ENCODE measurements around the gene PDLIM4.
A peak's percentile ranks its signal among the peaks of the same experiment; 100 is the strongest.

PDLIM4 gene

GRCh38 chr5:132219981-132220380 is 37.5 kb upstream of the PDLIM4 start:
- Histone ChIP-seq H3K9me3 (ENCODE audit: control insufficient read depth in 1 of 2, low read length in 2 of 2) (no peaks in the 10 kb centered on the region), H3K27me3 (ENCODE audit: low read depth, low read length) (no peaks in the 10 kb centered on the region), H3K4me3 (ENCODE audit: low read depth in 1 of 2, low read length in 2 of 2) (no peak overlapping the region), H3K36me3 (ENCODE audit: control insufficient read depth in 1 of 2, insufficient read depth in 2 of 2, low read length in 2 of 2) (peaks cover 11 to 19% of the 10 kb centered on the region in 2 donors), H3K4me1 (ENCODE audit: control insufficient read depth in 1 of 2, insufficient read depth in 2 of 2, low read length in 2 of 2) (peaks cover 8 to 44% of the 10 kb centered on the region in 2 donors), H3K27ac (ENCODE audit: low read length) (no peak overlapping the region)

DNA sequence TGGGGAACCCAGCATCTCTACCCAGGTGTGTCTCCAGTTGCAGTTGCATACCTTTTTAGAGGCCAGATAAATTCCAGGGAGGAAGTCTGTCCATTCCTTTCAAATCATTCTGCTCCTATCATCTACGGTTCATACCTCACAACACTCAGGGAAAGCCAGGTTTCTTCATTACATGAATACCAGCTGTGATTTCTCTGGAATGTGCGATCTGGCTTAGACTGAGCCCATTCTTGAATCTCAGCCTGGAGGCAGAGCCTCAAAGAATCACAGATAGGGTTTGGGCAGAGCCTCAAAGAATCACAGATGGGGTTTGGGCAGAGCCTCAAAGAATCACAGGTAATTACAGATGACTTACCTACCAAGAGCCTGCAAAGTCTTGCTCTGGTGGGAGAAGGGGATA is 37.0 kb upstream of the PDLIM4 start:
- H3K27ac ChIP-seq (ENCODE audit: low read length): no peak overlapping the region
- no peaks in the 10 kb centered on the region for H3K9me3 ChIP-seq (ENCODE audit: control insufficient read depth in 1 of 2, low read length in 2 of 2)
- no peaks in the 10 kb centered on the region for H3K27me3 ChIP-seq (ENCODE audit: low read depth, low read length)
- H3K36me3 ChIP-seq (ENCODE audit: control insufficient read depth in 1 of 2, insufficient read depth in 2 of 2, low read length in 2 of 2): peaks cover 11 to 19% of the 10 kb centered on the region in 2 donors
- no peak overlapping the region for H3K4me3 ChIP-seq (ENCODE audit: low read depth in 1 of 2, low read length in 2 of 2)
- H3K4me1 ChIP-seq (ENCODE audit: control insufficient read depth in 1 of 2, insufficient read depth in 2 of 2, low read length in 2 of 2): peaks cover 13 to 45% of the 10 kb centered on the region in 2 donors

DNA sequence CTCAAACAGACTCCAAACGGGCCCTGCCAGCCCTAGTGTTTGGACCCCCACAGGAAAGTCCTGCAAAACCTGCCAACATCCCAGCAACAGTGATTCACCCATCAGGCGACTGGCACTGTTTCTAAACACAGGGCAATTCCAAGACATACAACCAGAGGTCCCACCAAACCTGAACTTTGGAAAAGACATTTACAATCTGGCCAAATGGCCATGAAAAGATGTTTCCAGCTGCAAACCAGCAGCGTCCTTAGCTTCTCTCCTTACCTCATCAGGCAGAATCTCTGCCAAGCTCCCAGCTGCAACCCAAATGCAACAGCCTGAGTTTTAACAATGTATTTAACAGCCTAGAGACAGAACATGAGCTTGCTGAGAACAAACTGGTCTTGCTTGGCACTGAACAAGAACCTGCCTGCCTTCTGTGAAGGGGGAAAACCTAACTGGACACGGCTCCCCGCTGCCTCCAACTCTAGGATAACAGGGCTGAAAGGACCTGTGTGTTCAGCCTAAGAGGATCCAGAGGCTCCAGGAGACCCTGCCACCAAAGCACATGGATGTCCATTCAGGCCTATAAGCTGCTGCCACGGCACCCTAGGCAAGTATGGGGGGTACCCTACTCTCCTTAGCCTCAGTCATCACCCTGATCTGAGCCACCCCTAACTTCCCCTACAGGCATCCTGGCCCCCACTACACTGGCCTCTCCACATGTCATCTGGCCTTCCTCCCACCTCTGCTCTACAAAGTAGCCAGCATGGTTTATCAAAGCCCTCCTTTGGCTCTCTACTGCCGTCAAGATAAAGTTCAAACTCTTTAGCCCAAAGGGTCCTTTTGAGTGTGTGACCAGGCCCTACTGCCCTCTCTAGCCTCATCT is 35.5 kb upstream of the PDLIM4 start:
- Histone ChIP-seq H3K4me1 (ENCODE audit: control insufficient read depth in 1 of 2, insufficient read depth in 2 of 2, low read length in 2 of 2) (peaks cover 20 to 60% of the 10 kb centered on the region in 2 donors), H3K9me3 (ENCODE audit: control insufficient read depth in 1 of 2, low read length in 2 of 2) (no peaks in the 10 kb centered on the region), H3K27me3 (ENCODE audit: low read depth, low read length) (no peaks in the 10 kb centered on the region), H3K27ac (ENCODE audit: low read length) (peak overlapping the region; percentile 54), H3K4me3 (ENCODE audit: low read depth in 1 of 2, low read length in 2 of 2) (no peak overlapping the region), H3K36me3 (ENCODE audit: control insufficient read depth in 1 of 2, insufficient read depth in 2 of 2, low read length in 2 of 2) (peaks cover 9 to 16% of the 10 kb centered on the region in 2 donors)

DNA sequence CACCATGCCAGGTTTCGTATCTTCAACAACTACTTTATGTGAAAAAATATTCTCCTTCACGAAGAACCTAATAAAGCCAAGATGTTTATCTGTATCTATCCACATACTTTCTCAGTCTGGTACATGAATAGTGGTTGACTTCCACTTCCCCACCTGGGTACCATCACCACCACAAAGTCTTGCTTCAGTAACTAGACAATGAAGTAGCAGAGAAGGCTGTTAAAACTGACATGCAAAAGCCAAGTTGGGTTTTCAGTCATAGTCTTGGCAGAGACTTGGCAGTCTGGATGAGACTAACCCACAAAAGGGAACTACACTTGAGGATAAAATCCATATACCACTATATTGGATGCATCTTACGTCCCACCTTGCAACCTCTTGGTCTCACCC is 34.9 kb upstream of the PDLIM4 start:
- Histone ChIP-seq H3K4me1 (ENCODE audit: control insufficient read depth in 1 of 2, insufficient read depth in 2 of 2, low read length in 2 of 2) (peaks cover 20 to 63% of the 10 kb centered on the region in 2 donors), H3K27ac (ENCODE audit: low read length) (peak overlapping the region; percentile 54), H3K4me3 (ENCODE audit: low read depth in 1 of 2, low read length in 2 of 2) (no peak overlapping the region)

DNA sequence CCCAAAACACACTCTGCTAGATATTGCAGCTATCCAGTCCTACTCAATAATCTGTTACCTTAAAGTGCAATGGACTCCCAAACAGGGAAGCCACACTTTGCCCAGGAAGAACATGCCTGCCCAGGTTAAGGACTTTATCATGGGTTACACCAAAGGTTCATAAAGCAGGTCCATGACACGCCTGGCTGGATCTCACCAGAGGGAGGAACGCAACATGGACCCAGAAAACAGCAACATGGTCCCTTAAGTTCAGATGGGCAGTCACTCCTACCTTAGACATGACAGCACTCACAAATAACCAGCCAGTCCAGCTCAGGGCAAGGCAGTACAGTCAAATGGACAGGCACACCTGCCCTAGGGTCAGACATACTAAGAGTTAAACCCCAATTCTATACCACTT is 33.6 kb upstream of the PDLIM4 start:
- Histone ChIP-seq H3K27ac (ENCODE audit: low read length) (peak overlapping the region; percentile 47), H3K36me3 (ENCODE audit: control insufficient read depth in 1 of 2, insufficient read depth in 2 of 2, low read length in 2 of 2) (no peaks in the 10 kb centered on the region), H3K9me3 (ENCODE audit: control insufficient read depth in 1 of 2, low read length in 2 of 2) (no peaks in the 10 kb centered on the region), H3K4me1 (ENCODE audit: control insufficient read depth in 1 of 2, insufficient read depth in 2 of 2, low read length in 2 of 2) (peaks cover 20 to 66% of the 10 kb centered on the region in 2 donors), H3K4me3 (ENCODE audit: low read depth in 1 of 2, low read length in 2 of 2) (no peak overlapping the region), H3K27me3 (ENCODE audit: low read depth, low read length) (no peaks in the 10 kb centered on the region)

More for the DNA sequence above, 34.9 kb upstream of the PDLIM4 start:
- Histone ChIP-seq H3K36me3 (ENCODE audit: control insufficient read depth in 1 of 2, insufficient read depth in 2 of 2, low read length in 2 of 2) (peaks cover 3 to 10% of the 10 kb centered on the region in 2 donors), H3K9me3 (ENCODE audit: control insufficient read depth in 1 of 2, low read length in 2 of 2) (no peaks in the 10 kb centered on the region), H3K27me3 (ENCODE audit: low read depth, low read length) (no peaks in the 10 kb centered on the region)

DNA sequence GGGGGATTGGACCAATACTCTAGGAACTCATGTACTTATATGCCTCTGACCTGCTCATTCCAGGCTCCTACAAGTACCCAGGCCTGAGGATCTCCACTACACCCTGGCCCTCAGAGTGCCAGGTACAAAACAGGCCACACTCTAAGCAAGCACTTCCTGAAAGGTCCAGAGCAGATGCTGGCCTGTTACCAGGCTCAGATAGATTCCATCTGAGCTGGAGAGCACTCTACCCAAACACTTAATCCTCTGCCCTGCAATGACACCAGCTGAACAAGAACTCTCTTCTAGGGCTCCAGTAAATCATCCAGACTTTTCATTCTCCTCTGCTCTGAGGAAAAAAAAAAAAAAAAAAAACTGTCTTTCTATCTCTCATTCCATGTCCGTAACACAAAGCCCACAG is 32.8 kb upstream of the PDLIM4 start:
- Histone ChIP-seq H3K9me3 (ENCODE audit: control insufficient read depth in 1 of 2, low read length in 2 of 2) (no peaks in the 10 kb centered on the region), H3K27me3 (ENCODE audit: low read depth, low read length) (no peaks in the 10 kb centered on the region), H3K4me3 (ENCODE audit: low read depth in 1 of 2, low read length in 2 of 2) (no peak overlapping the region), H3K36me3 (ENCODE audit: control insufficient read depth in 1 of 2, insufficient read depth in 2 of 2, low read length in 2 of 2) (no peaks in the 10 kb centered on the region), H3K4me1 (ENCODE audit: control insufficient read depth in 1 of 2, insufficient read depth in 2 of 2, low read length in 2 of 2) (peaks cover 20 to 66% of the 10 kb centered on the region in 2 donors), H3K27ac (ENCODE audit: low read length) (peak overlapping the region; percentile 47)

DNA sequence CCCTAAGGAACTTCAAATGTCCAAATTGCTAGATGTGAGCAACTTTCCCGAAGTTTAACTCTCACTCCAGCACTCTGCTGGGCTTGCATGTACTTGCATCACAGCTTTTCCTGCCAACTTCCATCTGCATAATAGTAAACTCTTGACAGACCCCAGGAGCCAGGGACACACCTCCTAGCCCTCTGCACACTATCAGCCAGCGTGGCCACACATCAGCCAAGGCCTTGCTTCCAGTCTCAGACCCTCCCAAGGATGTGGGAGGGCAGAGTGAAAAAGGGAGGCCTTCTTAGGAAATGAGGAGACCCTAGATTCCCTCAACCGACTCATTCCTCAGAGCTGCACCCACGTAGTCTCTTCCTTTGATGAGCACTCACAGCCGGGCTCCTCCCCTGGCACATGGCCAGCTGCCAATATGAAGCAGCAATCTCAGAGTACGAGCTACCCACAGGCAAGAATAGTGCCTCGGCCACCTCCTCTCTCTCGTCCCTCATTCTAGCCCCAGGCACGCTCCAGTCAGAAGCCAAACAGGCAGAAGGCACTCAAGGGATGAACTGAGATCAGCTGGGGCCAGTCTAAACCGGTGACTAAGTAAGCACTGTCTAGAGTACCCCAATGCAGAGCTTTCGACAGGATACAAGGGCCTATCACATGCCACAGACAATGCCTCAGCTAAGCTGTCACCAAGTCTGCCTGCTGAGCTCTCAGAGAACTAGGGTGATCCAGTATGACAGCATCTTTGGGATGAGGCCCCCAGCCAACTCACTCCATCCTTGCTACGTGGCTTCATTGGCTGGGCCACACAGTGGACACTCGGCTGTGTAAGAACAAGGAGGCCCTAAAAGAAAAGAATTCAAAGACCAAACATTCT is 32.1 kb upstream of the PDLIM4 start:
- H3K27me3 ChIP-seq (ENCODE audit: low read depth, low read length): no peaks in the 10 kb centered on the region
- peaks cover 20 to 66% of the 10 kb centered on the region in 2 donors for H3K4me1 ChIP-seq (ENCODE audit: control insufficient read depth in 1 of 2, insufficient read depth in 2 of 2, low read length in 2 of 2)
- H3K36me3 ChIP-seq (ENCODE audit: control insufficient read depth in 1 of 2, insufficient read depth in 2 of 2, low read length in 2 of 2): no peaks in the 10 kb centered on the region
- H3K9me3 ChIP-seq (ENCODE audit: control insufficient read depth in 1 of 2, low read length in 2 of 2): no peaks in the 10 kb centered on the region
- peak overlapping the region; percentile 3 to 4 for H3K4me3 ChIP-seq (ENCODE audit: low read depth in 1 of 2, low read length in 2 of 2)
- H3K27ac ChIP-seq (ENCODE audit: low read length): peak overlapping the region; percentile 47

DNA sequence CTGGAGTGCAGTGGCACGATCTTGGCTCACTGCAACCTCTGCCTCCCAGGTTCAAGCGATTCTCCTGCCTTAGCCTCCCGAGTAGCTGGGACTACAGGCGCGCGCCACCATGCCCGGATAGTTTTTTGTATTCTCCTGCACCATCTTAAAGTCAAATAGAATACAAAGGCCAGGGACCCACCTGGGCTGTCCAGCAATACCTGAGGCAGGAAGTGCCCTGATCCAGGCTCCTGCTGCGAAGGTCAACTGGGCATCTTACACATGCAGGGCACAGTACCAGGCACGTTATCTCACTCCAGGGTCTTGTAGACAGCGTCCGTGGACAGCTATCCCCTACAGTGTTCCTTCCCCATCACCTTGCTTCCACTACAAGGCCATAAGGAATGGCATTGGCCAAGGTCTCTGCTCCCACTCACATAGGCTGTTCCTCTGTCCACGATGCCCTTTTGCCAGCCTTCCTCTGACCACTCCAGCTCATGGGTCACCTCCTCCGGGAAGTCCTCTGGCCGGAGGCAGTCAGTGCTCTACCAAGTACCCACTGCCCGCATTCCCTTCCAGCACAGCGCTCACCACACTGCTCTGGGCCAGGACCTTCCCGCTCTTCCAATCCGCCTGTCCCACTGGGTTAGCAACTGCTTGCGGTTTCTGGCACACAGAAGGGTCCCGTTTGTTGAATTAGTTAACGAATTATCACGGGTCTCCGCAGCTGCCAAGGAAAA is 30.8 kb upstream of the PDLIM4 start:
- H3K9me3 ChIP-seq (ENCODE audit: control insufficient read depth in 1 of 2, low read length in 2 of 2): no peaks in the 10 kb centered on the region

DNA sequence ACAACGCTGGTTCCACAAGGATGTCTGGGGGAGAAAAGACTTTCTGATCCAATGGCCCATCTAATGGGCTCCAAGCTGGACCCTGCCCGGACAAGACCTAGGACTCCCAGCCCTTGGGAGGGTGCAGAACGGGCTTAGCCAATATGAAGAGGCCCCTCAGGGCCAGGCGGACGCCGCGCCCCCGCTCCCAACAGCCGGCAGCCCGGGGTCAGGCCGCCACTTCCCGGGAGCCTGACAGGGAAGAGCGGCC is 30.3 kb upstream of the PDLIM4 start:
- Histone ChIP-seq H3K36me3 (ENCODE audit: control insufficient read depth in 1 of 2, insufficient read depth in 2 of 2, low read length in 2 of 2) (no peaks in the 10 kb centered on the region), H3K4me1 (ENCODE audit: control insufficient read depth in 1 of 2, insufficient read depth in 2 of 2, low read length in 2 of 2) (peaks cover 20 to 53% of the 10 kb centered on the region in 2 donors), H3K4me3 (ENCODE audit: low read depth in 1 of 2, low read length in 2 of 2) (peak overlapping the region; percentile 65 to 73), H3K27ac (ENCODE audit: low read length) (peak overlapping the region; percentile 78), H3K27me3 (ENCODE audit: low read depth, low read length) (no peaks in the 10 kb centered on the region), H3K9me3 (ENCODE audit: control insufficient read depth in 1 of 2, low read length in 2 of 2) (no peaks in the 10 kb centered on the region)

More for the DNA sequence above, 30.8 kb upstream of the PDLIM4 start:
- H3K4me1 ChIP-seq (ENCODE audit: control insufficient read depth in 1 of 2, insufficient read depth in 2 of 2, low read length in 2 of 2): peaks cover 20 to 58% of the 10 kb centered on the region in 2 donors
- no peaks in the 10 kb centered on the region for H3K27me3 ChIP-seq (ENCODE audit: low read depth, low read length)
- peak overlapping the region; percentile 65 to 73 for H3K4me3 ChIP-seq (ENCODE audit: low read depth in 1 of 2, low read length in 2 of 2)
- H3K36me3 ChIP-seq (ENCODE audit: control insufficient read depth in 1 of 2, insufficient read depth in 2 of 2, low read length in 2 of 2): no peaks in the 10 kb centered on the region
- H3K27ac ChIP-seq (ENCODE audit: low read length): peak overlapping the region; percentile 78

GRCh38 chr5:132227485-132228240 is 29.8 kb upstream of the PDLIM4 start, which contains the start of gene P4HA2:
P4HA2 (minus strand) TSS chr5:132227853; CDS start chr5:132218626, 9,227 bp downstream.
- Histone ChIP-seq H3K4me3 (ENCODE audit: low read depth in 1 of 2, low read length in 2 of 2) (peak within 1 kb of the TSS; percentile 65 to 73), H3K9me3 (ENCODE audit: control insufficient read depth in 1 of 2, low read length in 2 of 2) (no peaks in the 10 kb centered on the region), H3K4me1 (ENCODE audit: control insufficient read depth in 1 of 2, insufficient read depth in 2 of 2, low read length in 2 of 2) (peaks cover 20 to 48% of the 10 kb centered on the region in 2 donors), H3K27ac (ENCODE audit: low read length) (peak within 1 kb of the TSS; percentile 78), H3K36me3 (ENCODE audit: control insufficient read depth in 1 of 2, insufficient read depth in 2 of 2, low read length in 2 of 2) (no peaks in the 10 kb centered on the region), H3K27me3 (ENCODE audit: low read depth, low read length) (no peaks in the 10 kb centered on the region)

Measured in muscle layer of duodenum (tissue), 2 donors.